Umbilical cord (tissue), 2 donors: ENCODE data around the gene ZMIZ1. TPM values are rescaled to one million over a fixed set of nuclear protein-coding genes. Genes with fewer than 3 reads are reported as not detected.
A peak's percentile ranks its signal among the peaks of the same experiment; 100 is the strongest.

Experiments
- DNase-seq: peaks from one replicate; pipeline ENCODE4 v3.0.0-alpha.2; 2015; ENCODE audit warnings: low spot score
- total RNA-seq: library from RNA; depleted of rRNA; stranded (reverse); fragments of >200 nt; gene quantifications from one replicate; pipeline ENCODE4 v1.2.3, GENCODE V29; 2014; ENCODE audit warnings: low replicate concordance; ENCODE audit not compliant: insufficient read depth

Gene ZMIZ1
- total RNA-seq, 1 donor from 2014 or later: 20.5 TPM

DNA sequence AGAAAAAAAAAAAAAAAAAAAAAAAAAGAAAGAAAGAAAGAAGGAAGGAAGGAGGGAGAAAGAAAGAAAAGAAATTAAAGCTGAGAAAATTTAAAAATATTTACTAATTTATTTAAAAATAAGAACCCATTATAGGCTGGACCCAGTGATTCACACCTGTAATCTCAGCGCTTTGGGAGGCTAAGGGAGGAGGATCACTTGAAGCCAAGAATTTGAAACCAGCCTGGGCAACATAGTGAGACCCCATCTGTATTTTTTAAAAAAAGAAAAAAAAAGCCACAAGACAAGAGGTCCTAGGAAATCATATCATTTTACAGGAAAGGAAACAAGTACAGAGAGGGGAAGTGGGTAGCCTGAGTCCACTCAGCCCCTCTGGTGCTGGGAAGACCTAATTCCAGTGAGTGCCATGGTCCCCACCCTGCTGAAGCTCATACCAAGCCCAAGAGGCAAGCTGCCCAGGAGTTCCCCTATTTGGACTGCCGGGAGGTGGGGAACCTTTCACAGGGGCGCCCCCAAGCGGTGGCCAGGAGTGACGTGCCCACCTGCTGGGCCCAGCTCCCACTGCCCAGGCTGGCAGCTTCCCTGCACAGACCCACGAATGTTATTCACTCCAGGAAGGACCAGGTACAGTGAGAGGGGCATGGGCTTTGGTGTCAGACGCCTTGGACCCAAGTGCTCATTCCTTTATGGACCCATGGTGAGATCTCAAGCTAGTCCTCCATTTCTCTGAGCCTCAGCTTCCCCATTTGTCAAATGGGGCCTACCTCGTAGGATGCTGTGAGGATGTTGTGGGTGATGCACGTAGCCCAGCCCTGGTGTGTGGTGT lies 133.6 kb downstream of the ZMIZ1 start:
- no peak for DNase-seq

DNA sequence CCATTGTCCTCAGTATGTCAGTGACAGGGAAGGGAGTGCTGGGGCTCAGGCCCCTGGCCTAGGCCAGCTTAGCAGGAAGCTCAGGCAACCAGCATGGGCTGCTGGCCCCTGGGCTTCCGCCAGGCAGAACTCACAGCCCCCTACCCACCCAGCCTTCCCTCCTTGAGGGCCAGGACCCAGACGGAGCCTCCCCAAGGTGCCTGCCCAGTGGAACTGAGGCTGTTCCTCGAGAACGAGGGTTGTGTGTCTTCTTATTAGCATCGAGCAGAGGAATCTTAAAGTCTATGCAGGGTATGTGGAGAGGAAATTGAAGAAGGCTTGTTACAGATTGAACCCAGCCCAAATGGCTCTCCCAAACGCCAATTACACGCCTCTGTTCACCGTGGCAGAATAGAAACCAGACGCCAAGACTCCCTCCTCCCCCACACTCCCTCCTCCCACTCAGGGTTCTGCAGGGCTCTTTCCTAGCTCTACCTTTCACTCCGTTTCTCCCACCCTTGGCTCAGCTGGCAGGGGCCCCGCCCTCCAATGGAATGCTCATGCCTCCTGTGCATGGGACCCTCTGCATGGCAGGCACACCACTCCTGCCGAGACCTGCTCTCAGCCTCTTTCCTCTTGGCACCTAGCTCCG lies 134.4 kb downstream of the ZMIZ1 start:
- DNase-seq: no peak

DNA sequence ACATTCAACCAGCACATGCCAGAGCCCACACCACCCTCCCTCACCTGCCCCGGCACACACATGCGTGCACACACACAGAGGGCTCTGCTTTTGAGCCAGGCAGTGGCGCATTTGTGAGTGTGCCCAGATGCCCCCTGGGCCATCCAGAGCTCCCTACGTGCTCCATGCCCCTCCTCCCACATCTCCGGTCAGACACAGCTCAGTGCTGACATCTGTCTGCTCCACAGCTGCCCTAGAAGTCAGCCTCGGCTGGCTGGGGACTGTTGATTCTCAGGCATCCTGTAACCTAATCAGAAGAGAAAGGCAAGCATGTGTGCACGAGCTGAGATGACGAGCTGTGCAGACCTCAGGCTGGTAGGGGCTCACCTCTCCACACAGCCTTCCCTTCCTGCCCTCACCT lies 135.1 kb downstream of the ZMIZ1 start:
- no peak for DNase-seq

DNA sequence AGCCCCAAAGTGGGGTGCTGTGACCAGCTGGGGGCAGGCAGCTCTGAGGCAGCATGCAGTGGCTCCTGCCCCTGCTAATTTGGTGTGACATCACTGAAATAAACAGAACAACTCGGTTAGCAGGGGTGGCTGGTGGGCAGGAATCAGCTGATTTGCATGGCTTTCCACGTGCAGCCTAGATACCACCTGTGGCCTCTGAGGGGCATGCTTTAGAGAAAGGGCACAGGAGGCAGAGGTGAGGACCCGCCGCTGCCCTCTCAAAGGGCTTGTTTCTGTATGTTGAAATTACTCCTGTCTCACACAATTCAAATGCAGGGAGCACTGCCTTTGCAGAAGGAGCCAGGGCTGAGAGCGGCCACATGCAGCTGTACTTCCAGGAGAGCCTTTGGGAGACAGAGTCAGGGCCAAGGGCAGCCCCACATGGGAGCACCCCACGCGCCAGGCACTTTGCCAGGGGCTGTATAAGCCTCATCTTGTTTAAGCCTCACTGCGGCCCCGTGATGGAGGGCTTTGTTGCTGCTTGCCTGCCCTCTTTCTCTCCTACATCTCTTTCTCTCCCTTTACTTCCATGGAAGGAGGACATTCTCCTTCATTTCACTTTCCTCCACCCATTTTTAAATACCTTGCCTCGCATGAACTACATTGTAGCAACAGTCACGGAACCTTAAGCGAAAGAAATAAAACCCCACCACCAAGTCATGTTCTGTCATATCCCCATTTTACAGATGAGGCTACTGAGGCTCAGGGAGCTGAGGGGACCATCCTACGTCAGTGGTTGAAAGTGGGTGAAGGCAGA lies 137.7 kb downstream of the ZMIZ1 start:
- DNase-seq: no peak

- no peak for DNase-seq
Observed at GRCh38 chr10:79207096-79207357, 138.3 kb downstream of the ZMIZ1 start.

- no peak for DNase-seq
Observed at GRCh38 chr10:79207726-79208125, 139.0 kb downstream of the ZMIZ1 start.

DNA sequence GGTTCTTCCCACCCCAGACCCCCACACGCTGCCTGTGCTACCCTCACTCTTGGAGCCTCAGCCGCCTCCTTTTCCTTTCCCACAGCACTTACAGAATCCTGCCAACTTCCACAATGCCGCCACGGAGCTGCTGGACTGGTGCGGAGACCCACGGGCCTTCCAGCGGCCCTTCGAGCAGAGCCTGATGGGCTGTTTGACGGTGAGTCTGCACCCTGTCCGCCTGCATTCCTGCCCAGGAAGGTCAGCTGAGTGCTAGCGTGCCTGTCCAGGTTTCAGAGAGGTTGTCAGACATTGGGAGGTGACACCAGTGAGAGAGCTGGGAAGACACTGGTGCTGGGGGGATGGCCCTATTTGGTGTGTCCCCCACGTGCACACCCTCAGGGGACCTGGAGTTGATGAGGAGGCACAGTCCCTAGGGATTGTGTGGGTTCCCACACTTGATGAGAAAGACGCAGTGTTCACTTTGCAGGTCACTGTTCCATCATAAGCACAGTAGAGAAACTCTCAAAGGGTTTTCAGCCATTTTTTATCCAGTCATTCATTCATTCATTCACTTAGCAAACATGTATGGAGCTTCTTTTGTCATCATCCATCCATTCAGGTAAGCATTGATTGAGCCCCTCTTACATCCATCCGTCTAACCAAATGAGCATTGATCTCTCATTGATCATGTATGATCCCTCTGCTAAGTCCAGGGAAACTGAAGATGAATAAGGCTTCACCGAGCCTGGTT lies 139.7 kb downstream of the ZMIZ1 start:
- no peak for DNase-seq

DNA sequence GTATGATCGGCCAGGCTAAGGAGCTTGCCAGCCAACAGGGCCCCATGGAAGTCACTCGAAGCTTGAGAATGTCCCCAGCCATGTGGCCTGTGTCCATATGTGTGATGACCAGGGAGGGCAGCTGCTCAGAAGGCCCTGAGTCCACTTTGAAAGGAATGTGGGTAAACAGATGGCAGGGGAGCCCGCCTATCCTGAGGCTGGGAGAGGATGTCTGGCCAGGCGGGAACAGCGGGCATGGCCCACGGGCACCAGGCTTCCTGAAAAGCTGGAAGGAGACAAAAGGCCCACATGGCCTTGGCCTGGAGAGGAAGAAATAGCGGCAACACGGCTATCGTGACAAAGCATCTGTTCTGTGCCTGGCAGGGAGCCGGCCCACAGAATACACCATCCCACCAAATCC lies 140.6 kb downstream of the ZMIZ1 start:
- DNase-seq: no peak

DNA sequence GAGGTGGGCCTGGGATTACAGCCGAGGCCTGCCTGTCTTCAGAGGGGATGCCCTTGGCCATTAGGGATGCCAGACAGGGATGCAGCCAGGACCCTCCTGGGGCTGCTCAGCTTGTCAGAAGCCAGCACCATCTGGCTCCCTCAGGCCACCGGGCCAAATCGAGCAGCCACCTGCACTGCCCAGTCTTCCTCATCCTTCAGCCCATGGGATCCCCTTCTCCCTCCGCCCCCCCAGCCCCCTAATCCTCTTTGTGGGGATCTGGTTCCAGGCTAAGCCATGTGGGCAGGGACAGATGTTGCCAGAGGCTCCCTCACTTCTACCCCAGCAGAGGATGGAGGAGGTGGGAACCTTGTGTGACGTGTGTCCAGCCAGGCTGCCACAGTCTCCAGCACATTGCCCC lies 141.1 kb downstream of the ZMIZ1 start:
- DNase-seq: no peak

DNA sequence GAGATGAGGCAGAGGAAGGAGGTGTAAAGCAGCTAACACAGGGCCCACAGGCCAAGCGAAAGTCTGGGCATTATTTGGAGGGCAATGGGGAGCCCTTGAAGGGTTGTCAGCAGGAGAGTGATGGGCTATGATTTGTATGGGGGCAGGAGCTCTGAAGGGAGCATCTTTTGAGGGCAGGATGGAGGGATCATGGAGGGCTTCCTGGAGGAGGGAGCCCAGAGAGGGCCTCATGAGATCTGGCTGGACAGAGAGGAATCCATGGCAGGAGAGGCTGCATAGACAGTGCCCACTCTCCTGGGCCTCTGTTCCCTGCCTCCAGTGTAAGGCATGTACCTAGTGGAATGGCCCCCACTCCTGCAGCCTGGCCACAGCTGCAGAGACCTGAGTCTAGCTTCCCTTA lies 141.9 kb downstream of the ZMIZ1 start:
- DNase-seq: no peak

GRCh38 chr10:79211616-79212015 lies 142.8 kb downstream of the ZMIZ1 start:
- DNase-seq: no peak

- no peak for DNase-seq
Observed at GRCh38 chr10:79215531-79215930, 146.8 kb downstream of the ZMIZ1 start.

DNA sequence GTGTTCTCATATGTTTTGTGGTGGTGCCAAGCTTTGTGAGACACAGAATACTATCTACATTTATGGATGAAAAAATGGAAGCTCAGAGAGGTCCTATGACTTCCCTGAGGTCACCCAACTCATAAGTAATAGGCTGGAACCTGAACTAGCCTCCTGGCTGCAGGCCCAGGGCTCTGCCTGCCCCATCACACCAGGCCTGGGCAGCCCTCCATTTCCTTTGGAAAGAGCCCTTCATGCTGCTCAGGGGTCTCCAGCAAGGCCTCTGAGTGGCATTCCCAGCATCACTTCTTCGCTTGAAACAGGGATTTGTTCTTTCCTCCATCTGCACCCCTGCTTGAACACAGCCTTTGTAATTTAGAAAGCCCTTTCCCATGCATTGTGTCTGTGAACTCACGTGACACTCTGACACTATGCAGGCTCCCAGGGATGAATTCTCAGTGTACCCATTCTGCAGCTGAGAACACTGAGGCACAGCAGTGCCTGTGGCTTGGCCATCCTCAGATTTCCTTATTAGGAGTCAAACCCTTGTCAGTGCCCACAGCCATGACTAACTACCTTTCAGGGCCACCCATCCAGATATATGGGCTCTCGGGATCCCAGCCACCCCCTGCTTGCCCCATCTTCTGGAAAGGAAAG lies 150.7 kb downstream of the ZMIZ1 start:
- no peak for DNase-seq

DNA sequence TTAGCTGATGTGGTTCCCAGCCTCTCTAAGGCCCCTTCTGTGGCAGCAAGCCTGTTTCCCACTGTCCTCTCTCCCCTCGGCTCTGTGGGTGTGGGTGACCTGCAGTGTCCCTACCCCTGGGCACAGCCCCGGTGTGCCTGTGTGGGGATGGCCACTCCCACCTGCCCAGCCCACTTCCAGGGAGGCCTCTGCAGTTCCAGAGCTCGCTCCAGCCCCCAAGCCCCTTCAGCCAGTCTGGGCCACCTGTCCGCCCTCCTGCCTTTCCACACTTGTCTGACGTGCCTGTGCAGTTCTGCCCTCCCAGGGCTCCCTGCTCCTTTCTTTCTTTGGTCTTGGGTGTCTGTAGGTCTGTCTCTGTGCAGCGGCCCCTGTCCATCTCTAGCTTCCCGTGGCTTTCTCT lies 151.5 kb downstream of the ZMIZ1 start:
- DNase-seq: no peak

GRCh38 chr10:79221110-79222051 lies 152.6 kb downstream of the ZMIZ1 start:
- DNase-seq: peak; percentile 92

GRCh38 chr10:79222186-79222585 lies 153.4 kb downstream of the ZMIZ1 start:
- DNase-seq: no peak

DNA sequence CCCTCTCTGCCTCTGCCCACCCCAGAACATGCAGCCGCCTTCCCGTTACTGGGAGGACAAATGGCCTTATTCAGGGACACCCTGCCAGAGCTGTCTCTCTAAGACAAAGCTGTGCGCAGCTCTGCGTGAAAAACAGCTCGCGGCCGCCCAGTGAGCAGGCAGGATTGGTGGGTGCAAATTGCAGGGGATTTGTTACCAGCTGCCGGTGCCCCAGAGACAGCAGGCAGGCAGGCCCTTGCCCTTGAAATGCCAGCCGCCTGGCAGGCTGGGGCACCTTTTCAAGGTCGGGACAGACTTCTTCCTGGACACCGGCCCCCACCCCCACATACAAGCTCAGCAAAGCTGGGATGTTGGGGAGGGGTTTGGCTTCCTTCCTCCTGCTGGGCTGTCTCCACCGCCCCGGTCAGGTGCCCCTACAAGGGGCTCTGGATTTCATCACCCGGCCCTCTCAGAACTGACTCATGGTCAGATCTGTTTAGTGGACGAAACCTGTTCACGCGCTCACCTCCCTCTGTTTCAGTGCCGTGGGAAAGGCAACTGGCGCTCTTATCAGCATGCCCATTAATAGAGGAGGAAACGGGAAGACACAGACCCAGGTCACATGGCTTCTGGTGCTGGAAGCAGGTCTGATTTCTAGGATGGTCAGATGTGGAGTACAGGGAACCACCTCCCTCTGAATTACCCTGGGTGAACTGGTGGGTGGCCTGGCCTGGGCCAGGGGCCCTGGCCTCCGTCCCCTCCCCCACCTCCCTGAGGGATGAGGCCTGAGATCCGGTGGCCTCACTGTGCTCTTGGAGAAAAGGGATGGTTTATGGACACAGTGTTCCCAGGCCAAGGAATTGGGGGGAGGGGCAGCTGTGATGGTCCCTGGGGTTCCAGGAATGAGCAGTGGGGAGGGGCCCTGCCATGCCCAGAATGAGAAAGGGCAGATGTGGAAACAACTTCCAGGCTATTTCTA lies 154.6 kb downstream of the ZMIZ1 start:
- DNase-seq: peak; percentile 75

DNA sequence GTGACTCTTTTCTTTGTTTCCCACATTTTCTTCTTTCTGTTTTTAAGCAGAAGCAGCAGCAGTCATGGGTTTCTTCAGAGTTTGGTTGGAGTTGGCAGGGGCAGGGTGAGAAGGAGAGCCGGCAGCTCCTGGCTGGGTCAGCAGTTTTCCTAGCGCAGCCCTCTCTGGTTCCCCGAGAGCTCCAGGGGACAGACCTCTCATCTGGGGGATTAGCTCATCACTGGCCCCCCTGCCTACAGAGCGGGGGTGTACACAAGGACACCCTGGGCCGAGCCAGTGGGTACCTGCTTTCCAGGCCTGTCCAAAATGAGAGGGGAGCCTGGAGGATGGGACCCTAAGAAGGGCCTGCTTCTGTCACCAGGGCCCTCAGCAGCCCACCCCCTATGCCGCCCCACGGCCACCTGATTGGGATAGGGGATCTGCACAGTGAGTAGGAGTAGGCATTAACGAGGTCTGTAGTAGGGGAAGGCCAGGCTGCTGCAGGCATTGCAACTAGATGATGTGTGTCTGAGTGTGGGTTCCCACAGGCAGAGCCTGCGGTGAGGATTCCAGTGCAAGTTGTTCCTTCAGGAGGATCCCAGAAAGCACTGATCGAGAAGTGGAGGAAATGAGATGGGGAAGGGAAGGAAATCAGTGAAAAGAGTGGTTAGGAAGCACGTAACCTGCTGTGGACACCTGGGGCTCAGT lies 155.6 kb downstream of the ZMIZ1 start:
- no peak for DNase-seq

DNA sequence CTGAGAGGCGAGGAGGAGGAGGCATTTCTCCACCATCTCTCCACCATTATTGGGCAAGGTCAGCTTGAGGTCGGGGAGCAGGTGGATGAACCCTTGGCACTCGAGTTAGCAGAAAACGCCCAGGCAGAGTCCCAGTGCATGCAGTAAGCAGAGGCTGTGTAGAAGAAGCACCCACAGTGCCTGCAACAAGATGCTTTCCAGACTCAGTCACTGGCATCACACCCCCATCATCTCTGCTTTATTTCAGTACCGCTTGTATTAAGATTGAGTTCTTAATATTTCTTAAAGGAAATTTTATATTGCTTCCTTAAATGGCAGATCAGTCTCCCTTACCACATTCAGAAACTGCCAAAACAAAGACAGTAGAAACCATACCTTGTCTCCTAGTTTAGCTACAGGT lies 156.2 kb downstream of the ZMIZ1 start:
- no peak for DNase-seq
